Subcutaneous adipose tissue (tissue), 4 donors: Measurements from ENCODE around the gene DNAAF5. TPM values are rescaled to one million over a fixed set of nuclear protein-coding genes. Genes with fewer than 3 reads are reported as not detected.

Experiments used
- CTCF ChIP-seq: fragments of 450-650 bp; IDR thresholded peaks from one replicate; pipeline ENCODE4 v1.5.1; 2016; ENCODE audit warnings: low read depth, mild to moderate bottlenecking, control low read depth, antibody characterized with exemption, moderate library complexity
- total RNA-seq, 4 donors: library from RNA; depleted of rRNA; stranded (reverse); fragments of >200 nt; gene quantifications; one replicate each; pipeline ENCODE4 v1.1.0, GENCODE V29; 2016

Gene DNAAF5
- total RNA-seq, 4 donors from 2014 or later = 11.2 to 19.4 (median 12.8) TPM

GRCh38 chr7:768881-769504 lies 42.5 kb downstream of the DNAAF5 start:
- no peak for TF ChIP-seq CTCF

- TF ChIP-seq CTCF = no peak
Observed at GRCh38 chr7:770336-770735, 43.8 kb downstream of the DNAAF5 start.

- TF ChIP-seq CTCF = no peak
Observed at GRCh38 chr7:770741-771166, 44.3 kb downstream of the DNAAF5 start.

GRCh38 chr7:771234-772004 lies 44.9 kb downstream of the DNAAF5 start:
- TF ChIP-seq CTCF = no peak

- no peak for TF ChIP-seq CTCF
Observed at GRCh38 chr7:772005-772294, 45.5 kb downstream of the DNAAF5 start.

GRCh38 chr7:772392-772791 lies 45.9 kb downstream of the DNAAF5 start:
- TF ChIP-seq CTCF = no peak

GRCh38 chr7:772861-773621 lies 46.5 kb downstream of the DNAAF5 start:
- TF ChIP-seq CTCF = no peak
